SK-N-SH treated with all-trans-retinoic acid at 6 μM for 48 hours (cell line): ENCODE results near the gene ACTR5.

Source experiments
- PATZ1 ChIP-seq: fragments of 250-450 bp; sonication (Bioruptor Pico); IDR thresholded peaks from 2 replicates; pipeline ENCODE4 v1.8.0; 2020; ENCODE audit warnings: mild to moderate bottlenecking, moderate library complexity, borderline replicate concordance
- POU6F1 ChIP-seq: fragments of 250-450 bp; sonication (Bioruptor Pico); IDR thresholded peaks from 2 replicates; pipeline ENCODE4 v1.8.0; 2021; ENCODE audit warnings: low read depth, mild to moderate bottlenecking, moderate library complexity, borderline replicate concordance
- RARB ChIP-seq: fragments of 250-450 bp; sonication (Bioruptor Pico); IDR thresholded peaks from 2 replicates; pipeline ENCODE4 v1.8.0; 2021; ENCODE audit warnings: mild to moderate bottlenecking, moderate library complexity
- TCF4 ChIP-seq: fragments of 250-450 bp; sonication (Bioruptor Pico); IDR thresholded peaks from 2 replicates; pipeline ENCODE4 v1.8.0; 2021; ENCODE audit warnings: mild to moderate bottlenecking, moderate library complexity, borderline replicate concordance
- TSHZ2 ChIP-seq: fragments of 250-450 bp; sonication (Bioruptor Pico); IDR thresholded peaks from 2 replicates; pipeline ENCODE4 v1.5.0; 2020; ENCODE audit warnings: mild to moderate bottlenecking, moderate library complexity
- ZFP30 ChIP-seq: fragments of 450-650 bp; formaldehyde crosslinking; IDR thresholded peaks from 2 replicates; pipeline ENCODE4 v1.5.0; 2022; ENCODE audit warnings: mild to moderate bottlenecking, moderate library complexity
- ZNF70 ChIP-seq: fragments of 450-650 bp; formaldehyde crosslinking; IDR thresholded peaks from 2 replicates; pipeline ENCODE4 v1.5.0; 2020; ENCODE audit warnings: mild to moderate bottlenecking, moderate library complexity
- ZNF8 ChIP-seq: fragments of 450-650 bp; formaldehyde crosslinking; IDR thresholded peaks from 2 replicates; pipeline ENCODE4 v1.5.0; 2020; ENCODE audit warnings: mild to moderate bottlenecking, moderate library complexity

GRCh38 chr20:38791940-38792339, 43.7 kb downstream of the ACTR5 start:
- no peak for TF ChIP-seq PATZ1 (CRISPR knock-in tag)
- TF ChIP-seq ZNF70 = no peak
- TF ChIP-seq TSHZ2 = no peak
- TF ChIP-seq RARB = no peak
- TF ChIP-seq POU6F1 (CRISPR knock-in tag) = no peak
- no peak for TF ChIP-seq ZNF8
- TF ChIP-seq TCF4 = no peak
- TF ChIP-seq ZFP30 (CRISPR knock-in tag) = no peak
